ENCODE measurements around the gene OGN. TPM values are rescaled to one million over a fixed set of nuclear protein-coding genes. Genes with fewer than 3 reads are reported as not detected.

OGN gene
- total and polyA plus RNA-seq, 2 of the 13 experiments (the other 11 are each of a cell fraction or from before 2014, with no cell fraction given): not detected

- TF ChIP-seq IRF1 (CRISPR knock-in tag; IDR thresholded peaks at IDR 0.05; ENCODE audit: low read depth) (no peak), ZNF234 (CRISPR knock-in tag; conservative IDR thresholded peaks at IDR 0.05) (no peak)
Observed at GRCh38 chr9:92397853-92398252, 6.5 kb downstream of the OGN start (continued).

- WGBS (ENCODE audit: low lambda C conversion rate): 88% methylated on average over 1 of the region's 1 CpG
- no TSS peak for BruUV-seq (replicated peaks)
- no peak overlapping the region for H2AFZ ChIP-seq (ENCODE audit: low read length)
- FAIRE-seq (no peak), DNase-seq (ENCODE audit: low spot score) (no peak), ATAC-seq (no peak)
- H4K20me1 ChIP-seq (ENCODE audit: insufficient read depth, low read length): no peaks in the 10 kb centered on the region
- no peaks in the 10 kb centered on the region for H3K79me2 ChIP-seq (ENCODE audit: insufficient read depth, low read length)
- no peak overlapping the region for H3K9ac ChIP-seq (ENCODE audit: insufficient read depth, low read depth, low read length)
- intact Hi-C loops (cut with micrococcal nuclease; ENCODE audit: unreplicated experiment): no loop called here
- ChIA-PET CTCF (ENCODE audit: low intra/inter-chr PET ratio, low total read pairs) (no interaction called here), POLR2A (no interaction called here)
- no peaks in the 10 kb centered on the region for H3K36me3 ChIP-seq (replicated peaks in 1 of 2; ENCODE audit: control insufficient read depth in 1 of 2, insufficient read depth in 2 of 2, low read length in 2 of 2)
- peak; percentile 27; the same call in 1 of the 2 replicates for TF ChIP-seq ZNF7 (CRISPR knock-in tag; IDR thresholded peaks at IDR 0.05)
- no peak for TF ChIP-seq LRRFIP1 (CRISPR knock-in tag; conservative IDR thresholded peaks at IDR 0.05)
- TF ChIP-seq HMGXB3 (CRISPR knock-in tag; IDR thresholded peaks at IDR 0.05; ENCODE audit: borderline replicate concordance): no peak
- no peak for TF ChIP-seq HES4 (CRISPR knock-in tag; IDR thresholded peaks at IDR 0.05; ENCODE audit: borderline replicate concordance)
- TF ChIP-seq MAFK (conservative IDR thresholded peaks at IDR 0.05 in 1 of 2, IDR thresholded peaks at IDR 0.05 in 1 of 2; ENCODE audit: low read length in 2 of 2): peak; percentile 35 to 41; a peak in 3 of 4 replicates
- TF ChIP-seq ARNT2 (CRISPR knock-in tag; IDR thresholded peaks at IDR 0.05; ENCODE audit: low read depth): no peak
- H3K4me2 ChIP-seq (ENCODE audit: low read depth, low read length): no peak overlapping the region
- H3K27me3 ChIP-seq (ENCODE audit: control insufficient read depth in 1 of 2, insufficient read depth in 2 of 2, low read length in 2 of 2): no peaks in the 10 kb centered on the region
- H3K4me3 ChIP-seq (replicated peaks in 1 of 3; ENCODE audit: insufficient read depth in 1 of 3, low read depth in 2 of 3, low read length in 3 of 3): no peak overlapping the region
- in situ Hi-C loops (cut with HindIII; ENCODE audit: extremely low pct_ligation_motif_present, low pct_unique_long_range_greater_than_20kb): no loop called here
- H3K4me1 ChIP-seq (ENCODE audit: insufficient read depth, low read length): no peaks in the 10 kb centered on the region
- no peak overlapping the region for H3K27ac ChIP-seq (ENCODE audit: extremely low read length, insufficient read depth, low read length)
- H3K9me3 ChIP-seq (ENCODE audit: low read length): no peaks in the 10 kb centered on the region
Observed at GRCh38 chr9:92395617-92396016, 8.8 kb downstream of the OGN start.

All from HepG2 (cell line).